Neutrophil (primary cell): ENCODE measurements around the gene POLR2B.

ENCODE experiments used
- H3K27ac ChIP-seq: fragments of 200-600 bp; sonication (generic); 2 replicates; pipeline ENCODE4 v1.5.1; 2016; ENCODE audit warnings: mild to moderate bottlenecking, moderate library complexity
- H3K27me3 ChIP-seq: fragments of 200-600 bp; sonication (generic); 2 replicates; pipeline ENCODE4 v1.6.0; 2016; ENCODE audit warnings: mild to moderate bottlenecking
- H3K36me3 ChIP-seq: fragments of 200-600 bp; sonication (generic); 2 replicates; pipeline ENCODE4 v1.5.1; 2017
- H3K4me1 ChIP-seq, 2 experiments: fragments of 200-600 bp in 1 of 2; sonication (generic) in 1 of 2; 1 replicate in 1 of 2; 2 replicates in 1 of 2; pipeline versions ENCODE4 v1.5.1 to v1.6.1; 2013 to 2016; ENCODE audit warnings: low read depth in 1 of 2, low read length in 1 of 2, mild to moderate bottlenecking in 1 of 2, moderate library complexity in 1 of 2; ENCODE audit not compliant: control insufficient read depth in 1 of 2, insufficient read depth in 1 of 2
- H3K4me3 ChIP-seq, 2 experiments: fragments of 200-600 bp in 1 of 2; sonication (generic) in 1 of 2; 1 replicate in 1 of 2; 2 replicates in 1 of 2; pipeline ENCODE4 v1.5.1; 2013 to 2016; ENCODE audit warnings: low read depth in 1 of 2, low read length in 1 of 2, mild to moderate bottlenecking in 1 of 2, moderate library complexity in 1 of 2
- H3K9me3 ChIP-seq: fragments of 200-600 bp; sonication (generic); 2 replicates; pipeline ENCODE4 v1.5.1; 2016
- TF ChIP-seq, protein P1 (sequence below): fragments of 200-600 bp; sonication (generic); IDR thresholded peaks from 2 replicates; pipeline ENCODE4 v1.5.1; 2016; ENCODE audit warnings: antibody characterized with exemption

Gene POLR2B

DNA sequence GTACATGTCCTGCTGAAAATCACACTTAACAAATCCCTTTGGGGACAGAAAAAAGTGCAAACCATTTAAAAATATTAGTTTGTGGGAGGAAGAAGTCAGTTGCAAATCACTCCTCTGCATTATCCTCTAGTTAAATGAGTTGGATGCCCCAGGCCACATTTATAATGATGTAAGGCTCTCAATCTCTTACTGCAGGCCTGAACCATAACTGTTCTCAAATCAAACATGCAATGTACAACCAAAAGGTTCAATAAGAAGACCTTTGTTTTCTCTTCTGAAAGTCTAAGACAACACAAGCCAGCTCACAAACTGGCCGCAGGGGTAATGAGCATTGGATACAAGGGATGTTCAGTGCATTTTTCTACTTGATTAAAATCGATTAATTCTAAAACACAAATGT is 91.8 kb downstream of the POLR2B start:
- no peak overlapping the region for H3K27ac ChIP-seq
- TF ChIP-seq, protein P1, sequence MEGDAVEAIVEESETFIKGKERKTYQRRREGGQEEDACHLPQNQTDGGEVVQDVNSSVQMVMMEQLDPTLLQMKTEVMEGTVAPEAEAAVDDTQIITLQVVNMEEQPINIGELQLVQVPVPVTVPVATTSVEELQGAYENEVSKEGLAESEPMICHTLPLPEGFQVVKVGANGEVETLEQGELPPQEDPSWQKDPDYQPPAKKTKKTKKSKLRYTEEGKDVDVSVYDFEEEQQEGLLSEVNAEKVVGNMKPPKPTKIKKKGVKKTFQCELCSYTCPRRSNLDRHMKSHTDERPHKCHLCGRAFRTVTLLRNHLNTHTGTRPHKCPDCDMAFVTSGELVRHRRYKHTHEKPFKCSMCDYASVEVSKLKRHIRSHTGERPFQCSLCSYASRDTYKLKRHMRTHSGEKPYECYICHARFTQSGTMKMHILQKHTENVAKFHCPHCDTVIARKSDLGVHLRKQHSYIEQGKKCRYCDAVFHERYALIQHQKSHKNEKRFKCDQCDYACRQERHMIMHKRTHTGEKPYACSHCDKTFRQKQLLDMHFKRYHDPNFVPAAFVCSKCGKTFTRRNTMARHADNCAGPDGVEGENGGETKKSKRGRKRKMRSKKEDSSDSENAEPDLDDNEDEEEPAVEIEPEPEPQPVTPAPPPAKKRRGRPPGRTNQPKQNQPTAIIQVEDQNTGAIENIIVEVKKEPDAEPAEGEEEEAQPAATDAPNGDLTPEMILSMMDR = no peak
- no peaks in the 10 kb centered on the region for H3K36me3 ChIP-seq
- no peaks in the 10 kb centered on the region for H3K27me3 ChIP-seq
- H3K4me3 ChIP-seq = no peak overlapping the region
- H3K9me3 ChIP-seq = no peaks in the 10 kb centered on the region
- peaks cover 0 to 7% of the 10 kb centered on the region in 2 experiments for H3K4me1 ChIP-seq

DNA sequence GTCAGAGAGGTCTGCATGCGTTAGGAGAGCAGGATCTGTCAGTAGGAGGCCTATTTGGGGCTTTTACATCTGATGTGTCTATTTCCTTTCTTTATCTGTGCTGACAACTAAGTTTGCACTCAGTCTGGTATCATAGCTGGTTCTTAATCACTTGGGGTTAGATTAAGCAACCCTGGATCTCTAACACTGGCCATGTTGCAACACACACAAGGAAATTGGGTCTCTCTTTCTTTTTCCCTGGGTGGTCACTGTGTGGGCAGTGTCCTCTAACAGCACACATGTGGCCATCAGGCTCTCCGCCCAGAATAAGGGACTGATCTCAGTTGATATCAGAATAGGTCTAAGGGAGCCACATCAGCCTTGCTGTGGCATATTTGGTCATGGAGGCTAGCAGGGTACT is 92.6 kb downstream of the POLR2B start:
- Histone ChIP-seq H3K27me3 (no peaks in the 10 kb centered on the region), H3K27ac (no peak overlapping the region), H3K9me3 (no peaks in the 10 kb centered on the region), H3K4me1 (peaks cover 0 to 7% of the 10 kb centered on the region in 2 experiments), H3K4me3 (no peak overlapping the region), H3K36me3 (no peaks in the 10 kb centered on the region)
- TF ChIP-seq, protein P1 = no peak

DNA sequence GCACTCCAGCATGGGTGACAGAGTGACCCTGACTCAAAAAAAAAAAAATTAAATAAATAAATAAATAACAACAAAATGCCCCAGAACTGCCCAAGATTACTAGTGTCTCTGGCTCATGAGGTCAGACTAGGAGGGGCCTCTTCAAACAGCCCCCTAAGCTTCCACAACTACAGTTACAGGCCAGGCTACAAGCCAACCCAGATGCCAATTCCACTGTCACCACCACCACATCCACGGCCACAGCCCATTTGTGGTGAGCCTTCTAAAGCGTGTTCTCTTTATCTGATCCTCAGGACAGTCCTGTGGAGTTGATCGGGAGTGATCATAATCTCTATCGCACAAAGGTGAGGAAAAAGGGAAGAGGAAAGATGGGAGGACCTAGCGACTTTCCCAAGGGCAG is 94.9 kb downstream of the POLR2B start:
- H3K27ac ChIP-seq = no peak overlapping the region
- no peaks in the 10 kb centered on the region for H3K36me3 ChIP-seq
- TF ChIP-seq, protein P1 = no peak
- no peaks in the 10 kb centered on the region for H3K9me3 ChIP-seq
- no peak overlapping the region for H3K4me3 ChIP-seq
- peaks cover 0 to 7% of the 10 kb centered on the region in 2 experiments for H3K4me1 ChIP-seq
- H3K27me3 ChIP-seq = no peaks in the 10 kb centered on the region

DNA sequence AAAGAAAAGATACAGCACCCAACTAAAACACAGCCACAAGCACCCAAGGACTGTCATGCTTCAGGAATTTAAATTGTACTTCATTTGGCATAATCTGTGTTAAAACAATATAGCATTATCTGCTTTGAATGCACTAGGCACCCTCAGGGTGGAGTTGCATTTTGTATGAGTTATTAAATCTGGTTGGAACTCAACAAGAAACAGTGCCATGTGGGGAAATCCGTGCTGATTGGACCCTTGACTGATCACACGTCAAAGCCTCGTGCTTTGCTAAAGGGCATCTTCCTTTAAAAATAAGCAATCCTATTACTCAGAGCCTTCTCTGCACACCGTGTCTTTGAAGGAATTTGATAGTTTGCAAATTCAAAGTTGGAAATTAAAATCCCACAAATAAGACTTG is 96.0 kb downstream of the POLR2B start:
- Histone ChIP-seq H3K36me3 (no peaks in the 10 kb centered on the region), H3K4me3 (no peak overlapping the region), H3K9me3 (no peaks in the 10 kb centered on the region), H3K4me1 (peaks cover 0 to 7% of the 10 kb centered on the region in 2 experiments), H3K27ac (no peak overlapping the region), H3K27me3 (no peaks in the 10 kb centered on the region)
- TF ChIP-seq, protein P1 = no peak

DNA sequence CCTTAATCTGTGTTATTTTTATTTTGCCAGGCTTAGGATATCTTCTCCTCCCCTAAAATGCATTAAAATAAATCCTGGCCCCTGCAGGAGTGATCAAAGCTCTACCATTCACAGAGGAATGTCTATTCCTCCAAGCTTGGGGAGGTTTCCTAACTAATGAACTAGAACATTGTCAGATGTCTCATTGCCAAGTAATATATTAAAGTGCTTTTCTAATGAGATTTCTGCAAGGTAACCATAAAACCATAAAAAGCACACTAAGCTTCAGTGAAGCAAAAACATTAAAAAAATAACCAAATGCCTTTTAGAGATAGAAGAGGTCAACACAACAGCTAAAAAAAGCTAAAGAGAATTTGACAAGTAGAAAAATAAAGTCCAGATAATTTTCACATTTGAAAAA is 96.7 kb downstream of the POLR2B start:
- Histone ChIP-seq H3K27me3 (no peaks in the 10 kb centered on the region), H3K36me3 (no peaks in the 10 kb centered on the region), H3K4me3 (no peak overlapping the region), H3K4me1 (peaks cover 0 to 7% of the 10 kb centered on the region in 2 experiments), H3K27ac (no peak overlapping the region), H3K9me3 (no peaks in the 10 kb centered on the region)
- TF ChIP-seq, protein P1 = no peak

DNA sequence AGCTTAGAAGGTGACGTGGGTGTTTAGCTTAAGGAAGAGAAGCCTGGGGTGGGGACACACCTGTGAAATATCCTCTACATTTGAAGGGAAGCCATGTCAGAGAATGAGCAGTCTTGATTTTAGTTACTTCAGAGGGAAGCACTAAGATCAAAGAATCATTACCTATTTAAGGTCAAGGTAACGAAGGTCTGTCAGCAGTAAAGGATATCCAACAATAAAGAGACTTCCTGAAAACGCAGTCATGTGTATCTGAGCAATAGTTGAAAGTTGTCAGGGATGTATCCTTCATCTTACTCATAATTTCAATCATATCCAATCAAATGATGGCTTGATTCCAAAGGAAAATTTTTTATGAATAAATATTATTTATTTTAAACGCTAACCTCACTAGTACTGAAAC is 98.0 kb downstream of the POLR2B start:
- Histone ChIP-seq H3K27ac (no peak overlapping the region), H3K4me1 (no peaks in the 10 kb centered on the region), H3K4me3 (no peak overlapping the region), H3K27me3 (no peaks in the 10 kb centered on the region), H3K9me3 (no peaks in the 10 kb centered on the region), H3K36me3 (no peaks in the 10 kb centered on the region)
- TF ChIP-seq, protein P1 = no peak
